Measurements from ENCODE around the gene HOATZ.

HOATZ gene

DNA sequence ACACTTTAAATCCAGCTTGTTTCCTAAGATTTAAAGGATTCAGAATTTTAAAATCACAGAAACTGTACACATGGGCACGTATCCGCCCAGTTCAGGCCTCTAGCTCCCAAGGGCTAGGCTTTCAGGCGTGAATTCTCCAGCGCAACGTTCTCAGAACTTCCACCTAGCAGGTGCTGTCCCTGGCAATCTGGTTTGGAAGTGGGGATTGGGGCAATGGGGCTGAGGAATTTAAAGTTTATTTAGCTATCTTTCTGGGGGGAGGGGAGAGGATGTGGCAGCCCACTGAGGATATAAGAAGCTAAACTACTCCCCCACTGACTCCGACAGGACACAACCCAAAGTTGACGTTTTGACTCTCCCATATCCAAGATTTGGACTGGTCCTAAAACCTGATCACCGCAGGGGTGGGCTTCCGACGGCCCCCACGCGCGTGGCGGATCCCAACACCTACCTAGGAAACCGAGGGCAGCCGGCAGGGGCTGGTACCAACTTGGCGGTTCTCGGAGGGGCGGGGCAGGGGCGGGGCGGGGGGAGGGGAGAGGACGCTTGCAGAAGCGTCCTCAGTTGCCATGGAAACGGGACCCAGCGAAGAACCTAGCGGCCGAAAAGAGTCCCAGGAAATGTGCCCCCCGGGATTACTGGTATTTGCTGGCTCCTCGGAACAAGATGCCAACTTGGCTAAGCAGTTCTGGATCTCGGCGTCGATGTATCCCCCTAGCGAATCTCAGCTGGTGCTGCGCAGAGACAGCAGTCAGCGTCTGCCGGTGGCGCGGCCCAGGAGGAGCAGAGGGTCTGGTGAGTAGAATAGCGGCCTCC, at the start of gene HOATZ:
Gene HOATZ, plus strand, starts transcription at position 563 of the 816 bp plus-strand sequence. Its CDS starts 7 bp downstream, at position 570.
- no peak for DNase-seq (ENCODE audit: low read depth)

- no peak for DNase-seq (ENCODE audit: low read depth)
These were observed 49.2 kb upstream of the HOATZ start for GRCh38 chr11:111465400-111465799.

- no peak for DNase-seq (ENCODE audit: low read depth)
These were observed 48.0 kb upstream of the HOATZ start for GRCh38 chr11:111466615-111467014.

GRCh38 chr11:111469200-111469599, 45.4 kb upstream of the HOATZ start:
- DNase-seq (ENCODE audit: low read depth): no peak

GRCh38 chr11:111472228-111472627, 42.4 kb upstream of the HOATZ start:
- no peak for DNase-seq (ENCODE audit: low read depth)

DNA sequence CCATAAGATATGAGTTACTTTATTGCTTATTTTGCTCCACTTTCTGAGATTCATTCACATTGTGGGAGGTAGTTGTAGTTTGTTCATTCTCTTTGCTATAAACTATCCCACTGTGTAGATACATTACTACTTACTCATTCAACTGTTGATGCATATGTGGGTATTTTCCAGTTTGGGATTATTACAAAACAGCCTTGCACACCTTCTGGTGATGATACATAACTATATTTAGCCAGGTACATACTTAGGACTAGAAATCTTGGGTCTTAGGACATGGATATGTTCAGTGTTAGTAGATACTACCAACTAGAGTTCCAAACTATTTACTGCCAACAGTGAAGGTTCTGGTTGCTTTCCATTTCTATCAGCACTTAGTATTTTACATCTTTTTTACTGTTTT, 40.1 kb upstream of the HOATZ start:
- DNase-seq (ENCODE audit: low read depth): no peak

GRCh38 chr11:111476366-111476765, 38.2 kb upstream of the HOATZ start:
- DNase-seq (ENCODE audit: low read depth): no peak

DNA sequence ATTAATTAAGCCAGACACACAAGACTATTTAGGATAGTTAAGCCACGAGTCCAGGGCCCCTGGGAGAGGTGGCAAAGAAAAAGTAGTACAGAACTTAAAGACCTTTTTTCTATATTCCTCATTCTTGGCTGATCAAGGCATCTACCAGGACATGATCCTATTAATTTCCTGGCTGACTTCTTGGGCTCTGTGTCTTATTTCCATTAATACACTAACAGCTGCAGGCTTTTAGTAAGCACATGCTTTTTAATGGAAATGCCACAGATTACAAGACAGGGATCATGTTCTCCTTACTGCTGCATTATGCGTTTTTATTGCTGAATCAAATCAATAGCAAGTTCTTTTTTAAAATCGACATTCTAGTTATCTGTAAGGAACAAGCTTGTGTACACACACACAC, 37.6 kb upstream of the HOATZ start:
- no peak for DNase-seq (ENCODE audit: low read depth)

DNA sequence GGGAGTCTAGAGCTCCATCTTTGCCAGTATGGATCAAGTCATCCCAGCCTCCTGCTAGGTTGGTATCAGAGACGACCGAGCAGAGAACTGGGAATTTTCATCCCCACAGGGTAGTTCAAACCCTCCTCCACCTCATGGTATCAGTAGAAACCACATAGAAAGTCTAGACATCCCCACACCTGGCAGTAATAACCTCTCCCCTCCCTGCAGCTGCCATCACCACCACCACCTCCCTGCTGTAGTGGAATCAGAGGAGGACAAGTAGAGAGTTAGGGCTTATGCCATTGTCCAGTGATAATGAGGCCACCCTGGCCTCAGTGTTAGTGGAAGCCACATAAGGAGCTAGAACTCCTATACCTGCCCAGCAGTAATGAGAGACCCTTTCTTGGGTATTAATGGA, 36.7 kb upstream of the HOATZ start:
- DNase-seq (ENCODE audit: low read depth): no peak

DNA sequence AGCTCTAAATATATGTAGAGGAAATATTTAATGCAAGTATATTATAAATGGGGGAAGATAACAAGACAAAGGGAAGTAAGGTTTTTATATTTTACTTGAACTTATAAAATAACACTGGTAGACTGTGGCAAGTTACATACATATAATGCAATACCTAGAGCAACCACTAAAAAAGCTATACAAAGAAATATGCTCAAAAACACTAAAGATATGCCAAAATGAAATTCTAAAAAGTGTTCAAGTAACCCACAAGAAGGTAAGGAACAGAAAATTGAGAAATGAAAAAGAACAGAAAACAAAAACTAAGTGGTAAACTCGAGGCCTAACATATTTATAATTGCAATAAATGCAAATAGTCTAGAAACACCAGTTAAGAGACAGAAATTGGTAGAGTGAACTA, 34.9 kb upstream of the HOATZ start:
- no peak for DNase-seq (ENCODE audit: low read depth)

- no peak for DNase-seq (ENCODE audit: low read depth)
These were observed 31.1 kb upstream of the HOATZ start for GRCh38 chr11:111483431-111483830.

GRCh38 chr11:111490496-111490895, 24.1 kb upstream of the HOATZ start:
- DNase-seq (ENCODE audit: low read depth): no peak

DNA sequence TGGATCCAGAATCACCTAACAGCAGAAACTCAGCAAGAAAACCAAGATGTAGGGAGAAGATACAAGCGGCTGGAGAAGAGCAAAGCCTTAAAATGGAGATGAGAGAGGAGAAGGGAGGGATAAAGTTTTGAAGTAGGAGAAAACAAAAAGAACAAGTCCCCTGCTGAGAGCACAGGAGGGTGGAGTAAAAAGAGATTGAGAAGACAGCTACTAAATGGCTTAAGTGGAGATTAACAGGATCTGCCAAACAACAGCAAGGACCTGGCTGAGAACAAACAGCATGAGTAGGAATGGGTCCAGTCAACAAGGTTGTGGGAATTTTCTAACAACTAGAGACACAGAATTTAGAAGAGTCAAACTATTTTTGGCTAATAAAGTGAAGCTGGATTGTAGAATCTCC, 20.5 kb upstream of the HOATZ start:
- no peak for DNase-seq (ENCODE audit: low read depth)

DNA sequence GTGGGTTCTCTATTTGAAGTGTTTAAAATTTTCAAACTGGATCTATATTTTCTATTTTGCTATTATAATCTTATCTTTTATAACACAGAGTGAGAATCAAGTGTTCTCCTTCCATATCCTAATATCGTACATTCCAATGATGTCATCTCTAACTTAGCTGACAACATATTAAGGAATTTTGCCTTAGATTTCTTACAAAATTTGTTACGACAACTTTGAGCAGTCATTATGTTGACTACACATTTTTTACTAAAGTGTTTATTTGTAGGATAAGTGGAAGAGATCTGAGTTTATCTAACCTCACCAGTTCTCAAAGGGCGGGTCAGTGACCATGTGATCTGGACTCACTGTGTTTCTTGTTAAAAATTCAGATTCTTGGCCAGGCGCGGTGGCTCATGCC, 15.1 kb upstream of the HOATZ start:
- no peak for DNase-seq (ENCODE audit: low read depth)

- no peak for DNase-seq (ENCODE audit: low read depth)
These were observed 14.1 kb upstream of the HOATZ start for GRCh38 chr11:111500481-111500880.

- no peak for DNase-seq (ENCODE audit: low read depth)
These were observed 12.0 kb upstream of the HOATZ start for GRCh38 chr11:111502611-111503010.

- no peak for DNase-seq (ENCODE audit: low read depth)
These were observed 4.3 kb upstream of the HOATZ start for GRCh38 chr11:111510311-111510710.

GRCh38 chr11:111512296-111513239, 2.0 kb upstream of the HOATZ start, which contains the start of gene BTG4:
BTG4 (minus strand) TSS chr11:111512386; CDS start chr11:111498776, 13,610 bp downstream.
- DNase-seq (ENCODE audit: low read depth): no peak

DNA sequence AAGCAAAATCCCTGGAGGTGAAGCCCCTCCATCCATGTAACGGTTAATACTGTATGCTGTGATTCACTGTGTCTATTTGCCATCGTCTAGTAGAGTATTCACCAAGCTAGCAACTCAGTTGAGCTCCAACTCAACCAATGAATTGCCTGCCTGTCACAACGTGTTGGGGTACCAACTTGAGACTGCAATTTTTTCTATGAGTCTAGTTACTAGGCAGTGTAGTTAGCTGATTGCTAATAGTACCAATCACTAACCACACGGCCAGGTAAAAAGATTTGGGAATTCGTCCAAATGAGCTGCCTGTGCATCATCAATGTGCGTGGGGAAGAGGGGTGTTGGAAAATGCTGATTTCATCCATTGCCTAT, 1.4 kb upstream of the HOATZ start:
- DNase-seq (ENCODE audit: low read depth): no peak

DNA sequence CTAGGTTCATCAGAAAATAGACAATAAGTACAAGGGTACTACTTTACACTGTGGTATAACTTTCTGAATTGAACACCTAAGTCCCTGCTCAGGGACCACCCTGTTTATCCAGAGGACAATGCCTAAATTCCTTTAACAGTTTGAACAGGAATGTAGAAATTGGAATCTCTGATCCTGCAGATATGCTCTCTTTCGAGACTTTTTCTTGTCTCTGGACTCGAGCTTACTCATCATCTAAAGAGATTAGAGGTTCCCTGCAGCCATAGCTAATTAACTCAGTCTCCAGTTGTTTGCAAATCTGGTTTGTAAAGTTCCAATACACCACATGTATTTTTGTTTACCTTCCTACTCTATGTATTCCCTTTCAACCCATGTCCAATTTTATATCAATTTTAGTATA, 1.0 kb downstream of the HOATZ start:
- DNase-seq (ENCODE audit: low read depth): no peak

DNA sequence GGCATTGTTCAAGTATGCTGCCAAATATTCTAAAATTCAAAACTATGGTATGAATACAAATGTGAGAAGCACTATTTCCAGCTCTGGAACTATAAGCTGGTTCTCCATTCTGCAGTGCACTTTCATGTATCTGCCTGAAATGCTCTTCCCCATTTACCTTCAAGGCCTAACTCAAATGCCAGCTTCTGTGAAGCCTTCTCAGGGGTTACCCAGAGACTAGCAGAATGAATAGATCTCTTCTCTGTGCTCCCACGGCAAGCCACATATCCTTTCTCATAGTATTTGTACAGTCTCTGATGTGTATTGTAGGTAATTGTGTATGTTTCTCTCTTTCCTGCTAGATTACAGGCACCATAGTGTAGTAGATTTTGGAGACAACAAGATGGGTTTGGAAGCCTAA, 4.1 kb downstream of the HOATZ start:
- DNase-seq (ENCODE audit: low read depth): no peak

- DNase-seq (ENCODE audit: low read depth): no peak
These were observed 6.0 kb downstream of the HOATZ start for GRCh38 chr11:111520560-111520959.

- no peak for DNase-seq (ENCODE audit: low read depth)
These were observed 6.6 kb downstream of the HOATZ start for GRCh38 chr11:111521135-111521534.

Measured in activated T-helper 9 cell treated with anti-CD3 and anti-CD28 coated beads, Interleukin-2, amount 50 U/mL, for 16 hours (primary cell).